SK-N-DZ (cell line): ENCODE results near the gene IREB2.
"Not testable (repeated sequence)": the region's sequence is repeated elsewhere in the genome, so short reads cannot be mapped to it uniquely, and the experiment has no call there.

Experiments used
- DNase-seq: peaks from one replicate; pipeline ENCODE4 v3.0.0-alpha.2; 2015; ENCODE audit warnings: low spot score

IREB2 gene

GRCh38 chr15:78432664-78433063 is 5.4 kb upstream of the IREB2 start:
- DNase-seq, result no peak

DNA sequence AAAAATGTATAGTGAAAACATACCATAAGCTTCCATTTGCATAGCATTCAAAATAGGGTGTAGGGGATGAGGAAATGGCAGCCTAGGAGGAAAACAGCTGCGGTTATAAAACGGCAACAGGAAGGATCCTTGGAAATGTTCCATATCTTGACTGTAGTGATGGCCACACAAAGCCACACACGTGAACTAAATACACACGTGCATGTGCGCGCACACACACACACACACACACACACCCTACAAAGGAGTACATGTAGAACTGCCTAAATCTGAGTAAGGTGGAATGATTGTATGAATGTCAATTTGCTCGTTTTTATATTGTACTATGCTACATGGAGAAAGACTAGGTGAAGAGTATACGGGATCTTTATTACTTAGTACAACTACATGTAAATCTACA is 3.9 kb upstream of the IREB2 start:
- no peak for DNase-seq

GRCh38 chr15:78434711-78435110 is 3.3 kb upstream of the IREB2 start:
- DNase-seq, result not testable (repeated sequence)

- no peak for DNase-seq
Observed at GRCh38 chr15:78437107-78437761, 782 bp upstream of the IREB2 start.

DNA sequence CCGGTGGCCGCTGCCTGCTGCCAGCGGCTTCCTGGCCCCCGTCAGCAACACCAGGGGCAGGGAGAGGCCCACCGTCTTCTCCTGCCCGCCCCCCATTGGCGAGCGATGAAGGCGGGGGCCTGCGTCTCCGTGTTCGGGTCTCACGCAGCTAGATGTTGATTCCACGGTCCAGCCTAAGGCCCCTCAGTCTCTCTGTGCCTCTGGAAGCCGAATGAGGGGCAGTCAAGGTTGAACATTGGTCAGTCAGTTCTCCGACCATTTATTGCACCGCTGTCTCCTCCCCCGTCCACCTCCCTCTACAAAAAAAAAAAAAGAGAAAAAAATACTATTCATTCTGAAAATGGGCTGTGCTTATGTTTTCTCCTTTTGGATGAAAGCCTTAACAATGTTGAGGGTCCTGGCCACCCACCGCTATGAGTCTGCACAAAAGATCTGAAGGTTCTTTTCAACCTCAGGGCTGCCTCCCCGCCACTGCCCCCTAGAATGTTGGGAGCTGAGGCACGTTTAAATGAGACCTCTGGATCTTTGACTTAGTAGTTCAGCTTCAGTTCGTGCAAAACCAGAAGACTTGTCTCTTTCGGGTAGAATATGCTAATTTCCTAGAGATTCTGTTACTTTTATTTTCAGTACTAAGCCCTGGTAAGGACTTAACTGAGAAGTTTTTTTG is 736 bp downstream of the IREB2 start:
- peak; percentile 57 for DNase-seq

- no peak for DNase-seq
Observed at GRCh38 chr15:78440375-78441373, 2.7 kb downstream of the IREB2 start.

DNA sequence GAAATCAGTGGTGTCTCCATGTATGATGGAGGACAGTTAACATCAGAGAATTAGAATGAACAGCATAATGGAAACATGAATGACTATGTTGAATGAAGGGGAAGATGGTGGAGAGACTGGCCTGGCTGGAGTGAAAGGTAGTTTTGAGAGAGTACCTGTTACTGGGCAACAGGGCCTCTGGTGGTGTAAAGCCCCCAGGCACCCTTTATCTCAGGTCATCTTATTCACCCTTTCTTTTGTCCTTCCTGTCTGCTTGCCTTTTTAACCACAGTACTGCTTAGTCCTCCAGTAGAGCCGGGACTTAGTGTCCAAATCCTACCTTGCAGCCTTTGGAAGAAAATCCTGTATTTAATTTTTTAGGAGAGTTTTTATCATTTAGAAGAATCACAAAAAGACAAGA is 6.2 kb downstream of the IREB2 start:
- DNase-seq, result no peak

- no peak for DNase-seq
Observed at GRCh38 chr15:78445875-78446274, 7.9 kb downstream of the IREB2 start.

DNA sequence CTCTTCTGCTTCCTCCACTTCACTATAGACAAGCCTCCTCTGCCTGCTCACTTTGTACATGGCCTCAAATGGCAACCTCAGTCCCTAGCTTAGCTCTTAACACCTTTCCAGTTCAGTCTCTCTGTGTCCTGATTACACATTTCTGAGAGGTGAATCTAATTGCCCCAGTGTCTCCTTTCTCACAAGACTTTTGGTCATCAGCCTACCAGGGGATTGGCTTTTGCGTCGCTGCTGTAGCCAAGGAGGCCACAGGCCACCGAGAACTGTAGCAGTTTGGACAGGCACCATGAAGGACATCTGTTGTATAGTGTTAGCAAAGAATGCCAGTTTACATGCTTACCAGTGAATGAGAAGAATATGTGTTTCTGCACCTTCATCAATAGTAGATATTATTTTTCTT is 8.5 kb downstream of the IREB2 start:
- DNase-seq, result no peak

DNA sequence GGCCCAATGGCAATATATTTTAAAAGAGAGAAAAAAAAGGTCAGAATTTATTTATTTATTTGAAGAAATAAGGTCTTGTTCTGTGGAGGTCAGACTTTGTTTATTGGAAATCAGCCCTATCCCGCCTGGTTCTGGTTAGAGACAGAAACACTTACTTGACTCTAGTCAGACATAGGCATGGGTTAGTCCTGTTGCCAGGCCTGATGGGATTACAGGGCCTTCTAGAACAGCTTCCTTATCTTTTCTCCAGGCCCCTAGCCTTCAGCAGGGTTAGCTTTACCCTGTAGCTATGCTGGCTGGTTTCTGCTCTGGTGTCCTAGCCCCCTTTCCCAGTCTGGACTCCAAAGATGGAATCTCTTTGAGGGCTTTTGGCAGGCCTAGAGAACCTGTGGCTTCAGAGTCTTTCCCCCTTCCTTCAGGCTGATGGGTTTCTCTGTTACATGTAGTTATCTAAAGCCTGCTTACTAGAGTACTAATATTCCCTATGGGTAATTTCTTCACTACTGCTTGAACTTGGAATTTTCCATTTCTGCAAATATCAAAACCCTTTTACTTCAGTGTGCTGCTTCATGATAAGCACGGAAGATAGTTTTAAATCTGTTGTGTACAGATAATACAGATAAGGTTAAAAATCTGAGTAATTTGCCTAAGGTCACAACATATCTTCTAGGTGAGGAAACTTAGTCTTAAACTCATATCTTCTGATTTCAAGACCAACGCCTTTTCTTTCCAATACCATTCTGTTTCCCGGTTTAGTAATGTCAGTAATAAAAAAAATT is 10.6 kb downstream of the IREB2 start:
- DNase-seq, result no peak

- DNase-seq, result no peak
Observed at GRCh38 chr15:78449220-78449999, 11.4 kb downstream of the IREB2 start.

GRCh38 chr15:78450285-78450858 is 12.4 kb downstream of the IREB2 start:
- DNase-seq, result no peak

- DNase-seq, result no peak
Observed at GRCh38 chr15:78452485-78452884, 14.5 kb downstream of the IREB2 start.

GRCh38 chr15:78453447-78453846 is 15.4 kb downstream of the IREB2 start:
- no peak for DNase-seq

- DNase-seq, result no peak
Observed at GRCh38 chr15:78454992-78455391, 17.0 kb downstream of the IREB2 start.

DNA sequence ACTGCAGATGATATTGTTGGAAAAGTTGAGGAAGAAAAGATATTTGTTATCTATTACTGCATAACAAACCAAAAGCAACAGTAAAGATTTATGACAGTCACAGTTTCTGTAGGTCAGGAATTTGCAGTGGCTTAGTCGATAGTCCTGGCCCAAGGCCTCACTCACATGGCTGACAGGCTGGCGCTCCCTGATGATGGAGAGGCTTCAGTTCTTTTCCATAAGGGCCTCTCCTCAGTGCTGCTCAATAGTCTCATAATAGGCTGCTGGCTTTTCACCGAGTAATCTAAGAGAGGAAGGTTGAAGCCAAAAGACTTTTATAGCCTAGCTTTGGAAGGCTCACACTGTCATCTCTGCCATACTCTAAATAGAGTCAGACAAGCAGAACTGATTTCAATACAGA is 17.7 kb downstream of the IREB2 start:
- DNase-seq, result peak; percentile 32

GRCh38 chr15:78456426-78456825 is 18.4 kb downstream of the IREB2 start:
- no peak for DNase-seq

DNA sequence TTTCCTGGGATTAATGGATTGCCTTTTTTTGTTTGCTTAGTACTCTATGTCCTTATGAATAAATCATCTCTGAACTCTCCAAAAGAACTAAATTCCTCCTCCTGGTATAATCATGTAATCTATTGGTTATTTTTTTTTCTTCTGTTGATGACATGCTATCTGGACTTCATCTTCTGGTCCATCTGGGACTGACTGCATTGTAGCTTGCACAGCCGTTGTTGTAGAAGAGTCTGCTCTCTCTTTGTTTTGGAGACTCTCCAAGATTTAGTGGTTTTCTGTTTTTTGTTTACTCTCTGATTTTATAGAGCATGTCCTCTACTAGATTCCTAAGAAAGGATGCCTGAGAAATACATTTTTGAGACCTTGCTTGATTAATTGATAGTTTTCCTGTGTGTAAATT is 19.1 kb downstream of the IREB2 start:
- DNase-seq, result peak; percentile 27

- DNase-seq, result no peak
Observed at GRCh38 chr15:78460737-78461136, 22.7 kb downstream of the IREB2 start.

DNA sequence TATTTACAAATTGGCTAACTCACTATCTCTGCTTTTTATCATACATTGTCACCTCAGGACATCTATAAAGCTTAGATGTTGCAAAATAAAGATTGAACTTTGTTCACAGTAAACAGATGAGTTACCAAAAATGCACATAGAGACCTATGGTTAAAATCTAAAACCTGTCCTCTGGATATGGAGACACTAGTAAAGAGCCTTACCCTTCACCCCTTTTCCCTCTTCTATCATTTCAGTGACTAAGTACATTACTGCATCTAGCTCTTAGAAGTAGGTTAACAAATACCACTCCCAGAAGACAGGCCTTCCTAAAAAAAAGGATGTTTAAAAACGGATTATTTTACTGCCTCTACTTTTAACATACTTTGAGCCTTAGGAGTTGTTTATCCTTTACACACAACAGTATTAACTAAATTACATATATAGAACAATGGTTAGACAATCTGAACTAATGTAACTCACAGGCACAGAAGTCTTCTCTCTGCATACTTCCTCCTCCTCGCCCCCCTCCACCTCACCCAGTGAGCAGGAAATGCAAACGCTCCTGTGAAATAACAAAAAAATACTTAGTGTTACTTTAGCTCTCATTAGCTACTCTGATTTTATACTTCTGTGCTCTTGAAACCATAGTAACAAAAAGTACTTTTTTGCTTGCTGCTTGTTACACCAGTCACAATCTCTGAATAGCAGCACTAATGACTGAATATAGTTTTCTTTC is 23.3 kb downstream of the IREB2 start:
- DNase-seq, result no peak
